ENCODE results near the gene AKAP12. TPM values are rescaled to one million over a fixed set of nuclear protein-coding genes. Genes with fewer than 3 reads are reported as not detected.
A peak's percentile ranks its signal among the peaks of the same experiment; 100 is the strongest.

Gene AKAP12
- total RNA-seq, 3 donors from 2014 or later (not counting 1 experiment from before 2014, with no cell fraction given) = 0.07 to 17.6 (median 0.75) TPM

DNA sequence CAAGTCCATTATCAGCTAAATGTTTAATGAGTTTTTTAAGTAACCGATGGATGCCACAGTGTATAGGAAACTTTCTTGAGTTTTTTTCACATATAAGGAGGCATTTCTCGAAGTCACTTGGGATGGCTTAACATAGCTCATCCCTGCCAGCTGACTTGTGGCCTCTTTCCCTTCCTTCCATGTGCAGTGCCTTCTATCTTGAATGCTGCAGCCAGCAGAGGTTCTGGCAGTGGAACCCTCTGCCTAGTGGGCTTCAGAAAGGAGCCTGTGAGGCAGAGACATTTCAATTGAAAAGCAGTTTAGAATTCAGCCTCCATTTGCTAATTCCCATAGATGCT is 51.9 kb downstream of the AKAP12 start:
- Histone ChIP-seq H3K4me1 (ENCODE audit: control insufficient read depth, insufficient read depth, low read length) (no peaks in the 10 kb centered on the region), H3K9me3 (ENCODE audit: control insufficient read depth, insufficient read depth, low read length) (no peaks in the 10 kb centered on the region), H3K27me3 (ENCODE audit: control insufficient read depth, insufficient read depth, low read length) (peaks cover 8% of the 10 kb centered on the region), H3K27ac (ENCODE audit: low read length) (no peak overlapping the region), H3K4me3 (ENCODE audit: low read length) (no peak overlapping the region), H3K36me3 (ENCODE audit: control insufficient read depth, insufficient read depth, low read length) (no peaks in the 10 kb centered on the region)
- Mint-ChIP-seq H3K36me3 (no peaks in the 10 kb centered on the region), H3K27ac (no peak overlapping the region), H3K4me3 (no peak overlapping the region), H3K9me3 (no peaks in the 10 kb centered on the region), H3K4me1 (peaks cover 14 to 20% of the 10 kb centered on the region in 2 donors), H3K27me3 (ENCODE audit: low read depth in 2 of 2) (peaks cover 32 to 55% of the 10 kb centered on the region in 2 donors)
- TF ChIP-seq, protein P1, sequence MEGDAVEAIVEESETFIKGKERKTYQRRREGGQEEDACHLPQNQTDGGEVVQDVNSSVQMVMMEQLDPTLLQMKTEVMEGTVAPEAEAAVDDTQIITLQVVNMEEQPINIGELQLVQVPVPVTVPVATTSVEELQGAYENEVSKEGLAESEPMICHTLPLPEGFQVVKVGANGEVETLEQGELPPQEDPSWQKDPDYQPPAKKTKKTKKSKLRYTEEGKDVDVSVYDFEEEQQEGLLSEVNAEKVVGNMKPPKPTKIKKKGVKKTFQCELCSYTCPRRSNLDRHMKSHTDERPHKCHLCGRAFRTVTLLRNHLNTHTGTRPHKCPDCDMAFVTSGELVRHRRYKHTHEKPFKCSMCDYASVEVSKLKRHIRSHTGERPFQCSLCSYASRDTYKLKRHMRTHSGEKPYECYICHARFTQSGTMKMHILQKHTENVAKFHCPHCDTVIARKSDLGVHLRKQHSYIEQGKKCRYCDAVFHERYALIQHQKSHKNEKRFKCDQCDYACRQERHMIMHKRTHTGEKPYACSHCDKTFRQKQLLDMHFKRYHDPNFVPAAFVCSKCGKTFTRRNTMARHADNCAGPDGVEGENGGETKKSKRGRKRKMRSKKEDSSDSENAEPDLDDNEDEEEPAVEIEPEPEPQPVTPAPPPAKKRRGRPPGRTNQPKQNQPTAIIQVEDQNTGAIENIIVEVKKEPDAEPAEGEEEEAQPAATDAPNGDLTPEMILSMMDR (IDR thresholded peaks at IDR 0.05) = no peak
- DNase-seq (no peak), ATAC-seq (no peak)
- intact Hi-C loops (cut with micrococcal nuclease) = no loop called here
- WGBS (ENCODE audit: insufficient coverage) = 76% methylated on average over 2 of the region's 2 CpGs

DNA sequence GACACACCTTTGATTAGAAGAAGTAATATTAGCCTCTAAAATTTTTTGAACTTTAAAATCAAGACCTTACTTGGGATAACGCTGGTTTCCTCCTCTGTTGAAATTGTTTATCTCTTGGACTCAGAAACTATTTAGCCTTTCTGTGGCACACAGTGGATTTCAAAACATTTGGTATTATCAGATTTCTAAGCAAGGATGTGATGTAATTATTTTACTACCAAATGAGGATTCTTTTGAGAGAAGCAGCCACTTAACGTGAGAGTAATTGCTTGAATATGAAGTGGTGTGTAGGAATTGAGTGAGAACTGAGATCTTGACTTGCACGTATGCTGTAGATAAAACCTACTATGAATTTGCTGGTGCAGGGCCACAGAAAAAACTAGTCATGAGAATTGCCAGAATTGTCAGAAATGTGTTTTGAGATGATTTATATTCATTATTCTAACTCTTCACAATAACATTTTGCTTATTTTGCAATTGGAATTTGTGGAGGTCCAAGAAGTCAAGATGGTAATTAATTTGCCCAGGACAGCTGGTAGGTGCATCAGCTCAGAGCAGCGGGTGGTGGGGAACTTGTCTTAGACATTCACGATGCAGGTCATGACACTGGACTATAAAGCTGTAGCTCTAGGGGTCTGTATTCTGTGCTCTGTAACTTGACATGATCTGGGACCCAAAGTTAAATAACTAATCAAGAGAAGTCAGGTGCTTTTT is 53.4 kb downstream of the AKAP12 start:
- no peaks in the 10 kb centered on the region for H3K36me3 Mint-ChIP-seq
- no peaks in the 10 kb centered on the region for H3K9me3 Mint-ChIP-seq
- H3K27me3 ChIP-seq (ENCODE audit: control insufficient read depth, insufficient read depth, low read length) = peaks cover 8% of the 10 kb centered on the region
- intact Hi-C loops (cut with micrococcal nuclease) = no loop called here
- H3K27me3 Mint-ChIP-seq (ENCODE audit: low read depth in 2 of 2) = peaks cover 37 to 66% of the 10 kb centered on the region in 2 donors
- WGBS (ENCODE audit: insufficient coverage) = 94% methylated on average over 5 of the region's 5 CpGs
- H3K4me3 ChIP-seq (ENCODE audit: low read length) = no peak overlapping the region
- peak in 1 of 3 donors; percentile 31 for ATAC-seq
- TF ChIP-seq, protein P1 (IDR thresholded peaks at IDR 0.05) = no peak
- no peaks in the 10 kb centered on the region for H3K36me3 ChIP-seq (ENCODE audit: control insufficient read depth, insufficient read depth, low read length)
- no peak for DNase-seq
- H3K9me3 ChIP-seq (ENCODE audit: control insufficient read depth, insufficient read depth, low read length) = no peaks in the 10 kb centered on the region
- H3K27ac ChIP-seq (ENCODE audit: low read length) = no peak overlapping the region
- no peak overlapping the region for H3K4me3 Mint-ChIP-seq
- no peaks in the 10 kb centered on the region for H3K4me1 ChIP-seq (ENCODE audit: control insufficient read depth, insufficient read depth, low read length)
- peaks cover 14 to 20% of the 10 kb centered on the region in 2 donors for H3K4me1 Mint-ChIP-seq
- H3K27ac Mint-ChIP-seq = no peak overlapping the region

DNA sequence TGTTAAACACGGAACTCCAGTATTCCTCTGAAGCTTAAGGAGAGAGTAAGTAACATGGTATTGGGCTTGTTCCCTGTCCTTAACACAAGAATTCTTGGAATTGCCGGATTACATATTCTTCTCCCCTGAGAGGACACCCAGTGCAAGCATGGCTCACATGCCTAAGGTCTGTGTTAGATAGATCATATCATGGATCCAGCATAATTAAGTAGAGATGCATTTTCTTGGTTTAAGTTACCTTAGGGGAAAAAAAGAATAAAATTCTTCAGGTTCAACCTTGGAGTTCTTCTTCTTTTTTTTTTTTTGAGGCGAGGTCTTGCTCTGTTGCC is 53.9 kb downstream of the AKAP12 start:
- intact Hi-C loops (cut with micrococcal nuclease) = no loop called here
- TF ChIP-seq, protein P1 (IDR thresholded peaks at IDR 0.05) = no peak
- no peak overlapping the region for H3K4me3 ChIP-seq (ENCODE audit: low read length)
- Mint-ChIP-seq H3K27ac (no peak overlapping the region), H3K36me3 (no peaks in the 10 kb centered on the region), H3K27me3 (ENCODE audit: low read depth in 2 of 2) (peaks cover 34 to 67% of the 10 kb centered on the region in 2 donors), H3K9me3 (no peaks in the 10 kb centered on the region), H3K4me3 (no peak overlapping the region), H3K4me1 (peaks cover 14 to 20% of the 10 kb centered on the region in 2 donors)
- H3K9me3 ChIP-seq (ENCODE audit: control insufficient read depth, insufficient read depth, low read length) = no peaks in the 10 kb centered on the region
- H3K4me1 ChIP-seq (ENCODE audit: control insufficient read depth, insufficient read depth, low read length) = no peaks in the 10 kb centered on the region
- H3K27ac ChIP-seq (ENCODE audit: low read length) = no peak overlapping the region
- no peaks in the 10 kb centered on the region for H3K36me3 ChIP-seq (ENCODE audit: control insufficient read depth, insufficient read depth, low read length)
- no peak for ATAC-seq
- peaks cover 8% of the 10 kb centered on the region for H3K27me3 ChIP-seq (ENCODE audit: control insufficient read depth, insufficient read depth, low read length)
- WGBS (ENCODE audit: insufficient coverage) = 80% methylated on average over 3 of the region's 3 CpGs
- DNase-seq = no peak

DNA sequence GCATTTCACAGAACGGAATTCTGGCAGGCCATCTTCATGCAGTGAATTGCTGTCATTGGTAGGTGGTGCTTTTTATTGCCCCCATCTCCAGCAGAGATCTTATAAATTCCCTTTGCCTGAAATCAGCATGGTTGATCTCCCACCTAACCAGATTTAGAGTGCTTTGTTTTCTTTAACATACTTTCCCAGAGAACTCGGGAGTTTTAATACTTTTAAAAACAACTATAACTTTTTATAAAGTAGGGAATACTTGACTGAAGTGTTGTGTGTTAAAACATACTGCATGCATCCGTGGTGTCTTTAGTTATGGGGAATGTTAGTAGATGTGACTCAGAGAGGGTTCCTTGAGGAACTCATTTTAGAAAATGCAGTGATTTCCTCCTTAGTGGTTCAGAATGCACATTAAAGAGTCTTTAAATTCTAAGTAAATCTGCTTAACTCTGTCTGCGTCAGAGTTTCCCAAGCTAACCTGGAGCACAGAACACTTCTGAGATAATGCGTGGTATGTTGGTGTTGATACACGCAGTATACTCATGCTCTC is 54.9 kb downstream of the AKAP12 start:
- no peaks in the 10 kb centered on the region for H3K9me3 Mint-ChIP-seq
- 89% methylated on average over 5 of the region's 6 CpGs for WGBS (ENCODE audit: insufficient coverage)

More for the DNA sequence above, 54.9 kb downstream of the AKAP12 start:
- no peak for ATAC-seq
- intact Hi-C loops (cut with micrococcal nuclease) = no loop called here
- no peak for DNase-seq
- no peak overlapping the region for H3K27ac ChIP-seq (ENCODE audit: low read length)
- H3K4me1 ChIP-seq (ENCODE audit: control insufficient read depth, insufficient read depth, low read length) = no peaks in the 10 kb centered on the region
- H3K27me3 ChIP-seq (ENCODE audit: control insufficient read depth, insufficient read depth, low read length) = peaks cover 8% of the 10 kb centered on the region
- no peaks in the 10 kb centered on the region for H3K36me3 ChIP-seq (ENCODE audit: control insufficient read depth, insufficient read depth, low read length)
- no peaks in the 10 kb centered on the region for H3K9me3 ChIP-seq (ENCODE audit: control insufficient read depth, insufficient read depth, low read length)
- Mint-ChIP-seq H3K27me3 (ENCODE audit: low read depth in 2 of 2) (peaks cover 37 to 67% of the 10 kb centered on the region in 2 donors), H3K36me3 (no peaks in the 10 kb centered on the region), H3K4me1 (peaks cover 4 to 15% of the 10 kb centered on the region in 2 donors), H3K4me3 (no peak overlapping the region), H3K27ac (no peak overlapping the region)
- H3K4me3 ChIP-seq (ENCODE audit: low read length) = no peak overlapping the region
- TF ChIP-seq, protein P1 (IDR thresholded peaks at IDR 0.05) = no peak

Measured in natural killer cell (primary cell).